ENCODE measurements around the gene TTPAL.
A peak's percentile ranks its signal among the peaks of the same experiment; 100 is the strongest.

The TTPAL gene

DNA sequence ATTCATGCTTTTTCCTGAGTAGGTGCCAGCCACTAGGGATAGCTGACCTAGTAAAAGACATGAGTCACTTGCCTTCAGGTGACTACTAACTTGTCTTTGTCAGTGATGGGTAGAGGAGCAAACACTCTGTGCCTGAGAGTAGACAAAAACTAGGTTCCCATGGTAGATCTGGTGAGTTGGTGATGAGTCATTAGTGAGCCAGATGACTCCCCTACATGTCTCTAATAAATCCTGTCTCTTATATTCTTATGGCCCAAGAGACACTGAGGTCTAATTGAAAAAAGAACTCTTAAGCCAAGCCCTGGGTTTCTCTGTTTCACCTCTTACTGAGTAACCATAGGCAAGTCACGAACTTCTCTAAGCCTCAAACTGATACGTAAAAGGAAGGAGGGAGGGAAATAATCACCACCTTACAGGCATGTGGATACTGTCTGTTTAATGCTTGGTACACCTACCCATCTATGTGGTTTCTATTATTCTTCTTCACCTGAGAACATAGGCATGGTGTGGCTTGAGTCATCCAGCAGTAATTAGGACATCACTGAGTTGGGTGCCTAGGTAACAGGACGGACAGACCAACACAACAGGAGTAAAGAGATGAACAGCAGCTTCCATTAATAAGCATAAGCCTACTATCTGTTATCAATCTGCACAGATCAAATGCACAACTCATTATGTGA, 20.3 kb downstream of the TTPAL start:
- no peak for DNase-seq (ENCODE audit: low read depth, low spot score)

DNA sequence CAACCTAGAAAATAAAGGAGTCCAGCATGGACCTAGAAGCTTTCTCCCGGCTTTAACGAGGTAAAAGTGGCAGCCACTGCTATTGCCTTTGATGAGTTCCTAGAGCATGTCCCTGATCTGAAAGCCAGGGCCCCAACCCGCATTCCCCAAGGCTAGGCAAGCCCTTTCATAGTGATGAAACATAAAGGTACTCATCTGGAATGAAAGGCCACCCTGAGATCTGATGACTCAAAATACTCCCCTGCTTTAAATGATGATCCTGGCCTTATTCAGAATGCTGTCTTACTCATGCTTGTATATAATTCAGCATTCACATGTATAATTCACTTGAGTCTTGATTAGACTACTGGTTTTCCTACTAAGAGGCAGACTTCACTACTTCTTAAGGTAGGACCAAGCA, 21.3 kb downstream of the TTPAL start:
- DNase-seq (ENCODE audit: low read depth, low spot score) = no peak

DNA sequence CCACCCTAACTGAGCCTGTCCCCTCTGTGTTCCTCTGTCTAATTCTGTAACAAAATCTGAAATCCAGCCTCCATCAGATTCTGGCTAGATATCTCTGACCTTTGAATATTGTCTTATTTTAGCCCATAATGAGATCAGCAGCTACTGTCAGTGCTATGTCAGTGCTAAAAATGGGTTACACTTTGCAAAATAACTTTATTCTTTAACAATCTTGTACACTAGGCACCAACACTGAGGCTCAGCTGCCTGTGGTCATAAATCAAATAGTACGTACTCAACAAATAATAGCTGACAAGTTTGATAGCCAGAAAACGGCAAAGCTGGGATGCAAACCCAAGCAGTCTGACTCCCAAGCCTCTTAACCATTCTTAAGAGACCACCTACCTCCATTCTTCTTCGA, 22.1 kb downstream of the TTPAL start:
- DNase-seq (ENCODE audit: low read depth, low spot score) = no peak

DNA sequence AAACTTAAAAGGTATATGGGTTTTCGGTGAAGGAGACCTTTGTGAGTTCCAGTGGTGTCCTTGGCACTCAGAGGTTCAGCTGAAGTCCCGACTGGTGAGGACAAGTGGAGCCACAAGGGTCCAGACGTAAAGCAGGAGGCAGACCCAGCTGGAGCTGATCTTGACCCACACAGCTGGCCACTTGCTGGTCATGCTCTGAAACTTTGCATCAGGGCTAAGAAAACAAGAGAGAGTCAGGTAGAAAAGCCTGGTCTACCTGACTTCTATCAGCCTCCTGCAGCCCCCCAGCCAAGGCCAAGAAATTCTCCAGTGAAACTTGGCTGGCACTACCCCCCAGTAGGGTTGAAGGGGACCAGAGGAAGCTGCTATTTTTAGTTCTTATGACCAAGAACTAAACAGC, 24.5 kb downstream of the TTPAL start:
- DNase-seq (ENCODE audit: low read depth, low spot score) = no peak

DNA sequence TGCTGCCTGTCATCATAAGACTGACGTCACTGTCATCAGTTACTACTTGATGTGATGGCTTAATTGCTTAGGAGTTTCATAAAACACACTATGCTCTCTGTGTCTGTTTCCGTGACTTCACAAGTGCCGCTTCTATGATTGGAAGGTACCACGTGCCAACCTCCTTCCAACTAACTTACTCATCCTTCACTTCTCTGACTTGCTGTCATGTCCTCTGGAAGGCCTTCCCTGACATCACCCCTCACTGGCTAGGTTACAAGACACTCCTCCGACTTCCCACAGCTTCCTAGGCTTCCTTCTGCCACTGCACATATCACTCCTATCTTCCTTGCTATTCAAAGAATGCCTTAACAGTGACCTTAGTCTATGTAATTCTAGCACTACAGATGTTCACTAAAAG, 25.8 kb downstream of the TTPAL start:
- no peak for DNase-seq (ENCODE audit: low read depth, low spot score)

DNA sequence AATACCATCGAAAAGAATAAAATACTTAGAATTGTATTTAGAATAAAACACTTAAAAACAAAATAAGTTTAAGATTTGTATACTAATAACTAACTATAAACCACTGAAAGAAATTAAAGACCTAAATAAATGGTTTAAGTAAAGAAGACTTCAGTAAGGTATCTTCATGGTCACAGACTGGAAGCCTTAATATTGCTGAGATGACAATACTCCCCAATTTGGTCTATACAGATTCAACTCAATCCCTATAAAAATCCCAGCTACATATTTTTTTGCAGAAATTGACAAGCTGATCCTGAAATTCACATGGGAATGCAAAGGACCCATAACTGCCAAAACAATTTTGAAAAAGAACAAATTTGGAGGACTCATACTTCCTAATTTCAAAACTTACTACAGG, 27.3 kb downstream of the TTPAL start:
- DNase-seq (ENCODE audit: low read depth, low spot score) = no peak

DNA sequence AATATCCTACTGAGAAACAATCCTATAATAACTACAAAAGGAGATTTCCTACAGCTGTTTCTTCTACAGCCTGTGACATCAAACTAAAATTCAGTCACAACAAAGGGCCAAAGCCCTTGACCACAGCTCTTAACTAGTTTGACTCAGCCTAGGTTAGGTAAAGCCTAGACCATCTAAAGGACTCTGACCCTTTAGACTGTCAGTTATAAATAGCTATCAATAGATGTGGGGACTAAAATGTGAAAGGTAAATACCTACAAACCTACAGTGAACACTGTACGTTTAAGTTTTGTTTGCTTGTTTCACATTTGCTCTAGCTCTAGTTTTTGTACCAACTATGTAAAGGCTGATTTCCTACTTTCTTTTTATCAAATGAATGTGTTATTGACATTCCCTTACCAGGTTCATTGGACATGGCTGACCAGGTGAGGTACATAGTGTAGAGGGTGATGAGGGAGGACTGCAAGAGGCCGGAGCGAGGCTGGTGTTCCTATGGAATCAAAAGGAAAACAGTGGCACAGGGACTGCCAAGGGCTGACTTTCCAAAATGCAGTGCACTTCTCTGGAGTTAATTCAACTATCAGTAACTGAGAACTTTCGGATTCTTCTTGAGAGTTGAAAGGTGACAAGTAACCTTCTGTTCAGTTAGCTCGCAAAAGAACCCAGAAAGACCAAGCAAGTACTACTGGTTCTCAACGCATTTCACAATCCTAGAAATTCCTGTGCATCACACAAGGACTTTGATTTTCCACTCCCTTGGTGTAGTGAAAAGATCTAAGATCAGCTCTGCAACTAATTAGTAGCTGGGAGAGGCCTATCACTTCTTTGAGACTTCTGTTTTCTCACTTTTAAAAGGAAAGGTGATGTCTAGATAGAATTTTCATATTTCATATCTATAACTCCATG, 29.0 kb downstream of the TTPAL start:
- no peak for DNase-seq (ENCODE audit: low read depth, low spot score)

DNA sequence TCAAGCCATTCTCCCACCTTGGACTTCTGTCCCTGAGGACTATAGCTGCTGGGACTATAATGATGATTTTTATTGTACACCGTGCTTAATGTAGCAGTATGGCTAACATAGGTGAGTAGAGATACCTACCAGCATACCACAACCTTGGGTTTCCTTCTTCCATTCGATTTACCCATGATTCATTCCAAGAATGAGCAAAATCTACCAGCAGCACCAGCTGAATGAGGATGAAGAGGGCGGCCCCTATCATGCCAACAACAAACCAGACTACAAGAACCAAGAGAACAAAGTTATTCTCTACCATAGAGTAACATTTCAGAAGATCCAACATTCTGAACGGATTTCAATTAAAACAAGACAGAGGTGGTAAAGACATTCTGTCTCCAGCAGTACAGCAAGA, 34.1 kb downstream of the TTPAL start:
- no peak for DNase-seq (ENCODE audit: low read depth, low spot score)

DNA sequence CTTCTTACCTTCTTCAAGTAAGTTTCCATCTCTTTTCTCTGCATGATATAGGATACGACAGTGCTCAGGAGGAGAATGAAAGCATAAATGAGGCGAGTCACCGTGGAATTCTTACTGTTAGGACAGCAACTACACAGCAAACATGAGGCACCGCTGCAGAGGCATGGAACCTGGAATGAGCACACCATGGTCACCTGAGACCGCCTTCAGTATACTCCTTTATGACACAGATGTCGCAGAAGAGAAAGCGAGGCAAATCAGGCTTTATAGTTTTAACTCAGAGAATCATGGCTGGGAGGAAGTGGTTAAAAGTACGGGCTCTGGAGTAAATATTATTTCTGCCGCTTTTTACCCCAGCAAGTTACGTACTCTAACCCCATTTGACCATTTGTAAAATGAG, 38.2 kb downstream of the TTPAL start:
- no peak for DNase-seq (ENCODE audit: low read depth, low spot score)

DNA sequence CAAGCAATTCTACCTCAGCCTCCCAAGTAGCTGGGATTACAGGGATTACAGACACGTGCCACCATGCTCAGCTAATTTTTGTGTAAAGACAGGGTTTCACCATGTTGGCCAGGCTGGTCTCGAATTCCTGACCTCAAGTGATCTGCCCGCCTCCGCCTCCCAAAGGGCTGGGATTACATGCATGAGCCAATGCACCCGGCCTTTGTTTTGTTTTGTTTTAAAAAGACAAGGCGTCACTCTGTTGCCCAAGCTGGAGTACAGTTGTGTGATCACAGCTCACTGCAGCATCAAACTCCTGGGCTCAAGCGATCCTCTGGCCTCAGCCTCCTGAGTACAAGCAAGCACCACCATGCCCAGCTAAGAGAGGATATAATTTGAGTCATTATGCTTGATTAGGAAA, 40.8 kb downstream of the TTPAL start:
- DNase-seq (ENCODE audit: low read depth, low spot score) = no peak

DNA sequence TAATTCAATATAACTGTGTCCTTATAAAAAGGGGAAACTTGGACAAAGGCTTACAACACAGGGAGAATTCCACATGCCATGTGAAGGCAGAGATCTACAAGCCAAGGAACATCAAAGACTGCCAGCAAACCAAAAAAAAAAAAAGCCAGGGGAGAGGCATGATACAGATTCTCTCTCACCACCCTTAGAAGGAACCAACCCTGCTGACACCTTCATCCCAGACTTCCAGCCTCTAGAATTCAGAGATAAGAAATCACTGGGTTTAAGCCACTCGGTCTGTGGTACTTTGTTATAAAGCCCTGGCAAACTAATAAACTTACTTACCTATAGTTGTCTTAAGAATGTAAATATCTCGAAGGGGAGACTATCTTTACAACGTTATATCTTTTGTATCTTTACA, 41.8 kb downstream of the TTPAL start:
- DNase-seq (ENCODE audit: low read depth, low spot score) = no peak

DNA sequence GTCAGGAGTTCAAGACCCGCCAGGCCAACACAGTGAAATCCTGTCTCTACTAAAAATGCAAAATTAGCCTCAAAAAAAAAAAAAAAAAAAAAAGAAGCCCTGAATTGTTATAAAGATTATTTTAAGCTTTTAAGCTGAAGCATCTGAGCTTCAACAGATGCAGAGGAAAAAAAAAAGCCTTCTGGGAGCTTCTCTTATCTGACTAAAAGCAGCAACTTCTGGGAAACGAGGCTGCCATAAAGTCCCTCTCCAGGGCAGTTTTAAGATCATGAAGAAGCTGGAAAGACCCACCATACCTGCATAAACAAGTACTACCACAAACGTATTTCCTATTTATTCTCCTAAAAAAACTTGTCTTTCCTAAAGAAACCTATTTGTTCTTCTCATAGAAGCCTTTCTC, 42.6 kb downstream of the TTPAL start:
- DNase-seq (ENCODE audit: low read depth, low spot score) = no peak

DNA sequence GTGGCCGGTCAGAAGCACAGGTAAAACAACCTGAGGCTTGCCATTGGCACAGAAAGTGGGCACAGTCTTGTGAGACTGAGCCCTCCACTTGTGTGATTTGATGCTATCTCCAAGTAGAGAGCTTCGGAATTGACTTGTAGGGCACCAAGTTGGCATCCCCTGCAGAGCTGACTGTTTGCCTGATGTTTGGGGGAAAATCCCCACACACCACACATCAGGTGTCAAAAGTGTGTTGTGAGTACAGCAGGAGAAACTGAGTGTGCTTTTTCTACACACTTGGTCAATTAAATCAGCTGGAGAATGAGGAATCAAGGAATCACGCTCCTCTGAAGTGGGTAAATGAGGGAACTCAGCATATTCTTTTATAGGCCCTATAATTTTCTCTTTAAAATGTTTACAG, 45.2 kb downstream of the TTPAL start:
- DNase-seq (ENCODE audit: low read depth, low spot score) = no peak

DNA sequence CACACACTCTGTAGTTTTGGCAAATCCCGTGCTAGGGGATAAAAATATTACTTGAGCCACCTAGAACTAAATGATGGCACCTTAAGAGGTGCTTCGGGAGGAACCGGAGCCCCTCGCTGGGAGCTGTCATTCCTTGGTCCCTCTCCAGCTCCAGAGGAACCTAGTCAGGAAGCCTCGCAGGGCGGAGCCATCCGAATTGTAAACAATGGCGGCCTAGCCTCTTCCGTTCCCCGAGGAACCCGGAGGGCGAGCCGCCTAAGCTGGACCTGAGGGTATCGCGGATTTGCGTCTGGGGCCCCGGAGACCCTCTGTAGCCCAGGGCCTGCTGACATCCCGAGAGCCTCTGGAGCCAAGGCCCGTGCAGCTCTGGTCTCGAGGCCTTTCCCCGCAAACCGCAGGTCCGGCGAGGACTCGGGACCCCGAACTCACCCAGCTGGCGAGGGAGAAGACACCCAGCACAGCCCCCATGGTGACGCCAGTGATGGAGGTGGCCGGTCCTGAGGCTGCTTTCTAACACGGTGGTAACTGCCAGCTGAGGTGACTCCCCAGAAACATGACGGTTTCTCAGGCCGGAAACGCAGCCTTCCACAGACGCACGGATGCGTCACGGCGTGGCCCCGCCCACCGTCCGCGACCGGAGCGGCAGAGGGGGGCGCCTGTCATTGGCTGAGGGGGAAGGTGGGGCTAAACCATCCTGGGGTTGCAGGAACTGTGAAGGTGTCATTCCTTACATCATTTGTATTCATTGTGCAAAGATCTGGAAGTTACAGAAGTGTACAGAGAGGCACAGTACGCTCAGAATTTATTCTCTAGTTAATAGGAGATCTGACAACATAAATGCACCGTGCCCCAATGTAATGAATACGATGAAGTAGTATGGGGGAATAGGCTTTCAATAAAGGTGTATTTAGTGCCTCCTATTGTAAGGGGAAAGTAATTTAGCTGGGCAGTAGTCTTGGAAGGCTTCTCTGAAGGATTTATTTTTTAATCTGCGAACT, 46.1 kb downstream of the TTPAL start, which contains the start of gene SERINC3:
TSS of gene SERINC3 (minus strand) at position 587 of the 998 bp plus-strand sequence. CDS start at position 468, 119 bp downstream.
- peak; percentile 95 for DNase-seq (ENCODE audit: low read depth, low spot score)

DNA sequence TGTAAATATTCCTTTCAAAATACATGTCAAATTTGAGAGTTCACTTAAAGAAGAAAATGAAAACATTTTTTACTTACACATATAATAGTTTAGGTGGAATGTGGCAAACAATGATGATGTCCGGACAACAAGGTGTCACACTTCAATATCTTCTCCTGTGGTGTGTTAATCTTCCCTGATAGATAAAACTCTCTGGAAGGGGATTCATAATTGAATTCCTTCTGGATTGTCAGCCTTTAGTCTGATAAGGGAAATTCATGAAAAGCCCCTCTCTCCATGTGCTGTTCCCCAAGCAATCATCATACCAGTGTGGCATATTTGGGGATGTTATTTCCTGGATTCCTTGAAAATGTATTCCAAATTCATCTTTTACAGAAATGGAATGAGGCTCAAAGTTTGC, 47.2 kb downstream of the TTPAL start:
- no peak for DNase-seq (ENCODE audit: low read depth, low spot score)

DNA sequence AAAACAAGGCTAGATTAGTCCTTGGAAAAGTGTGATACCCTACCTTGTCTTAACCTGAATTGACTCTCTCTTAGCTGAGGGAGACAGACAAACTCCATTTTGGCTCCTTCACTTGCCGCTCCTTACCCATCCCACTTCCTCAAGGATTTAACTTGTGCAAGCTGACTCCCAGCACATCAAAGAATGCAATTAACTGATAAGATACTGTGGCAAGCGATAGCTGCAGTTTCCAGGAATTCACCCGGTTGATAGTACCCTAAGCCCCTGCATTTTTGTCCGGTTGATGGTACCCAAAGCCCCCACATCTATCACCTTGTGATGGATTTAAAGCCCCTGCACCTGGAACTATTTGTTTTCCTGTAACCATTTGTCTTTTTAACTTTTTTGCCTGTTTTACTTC, 48.1 kb downstream of the TTPAL start:
- no peak for DNase-seq (ENCODE audit: low read depth, low spot score)

DNA sequence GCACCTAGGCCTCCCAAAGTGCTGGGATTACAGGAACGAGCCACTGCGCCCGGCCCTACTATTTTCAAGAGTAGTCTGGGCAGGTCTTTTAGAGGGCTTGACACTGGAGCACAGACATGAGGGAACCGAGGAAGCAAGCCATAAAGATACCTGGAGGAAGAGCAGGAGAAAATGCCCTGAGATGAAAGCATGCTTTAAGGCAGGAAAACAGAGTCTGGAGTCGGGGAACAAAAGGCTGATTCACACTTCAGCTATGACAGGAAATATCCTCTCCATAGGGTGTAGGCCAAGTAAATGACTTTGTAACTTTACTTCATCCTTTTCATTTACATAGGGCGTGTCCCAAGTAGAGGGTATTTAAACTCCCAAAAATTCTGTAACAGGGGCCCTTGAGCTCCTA, 50.5 kb downstream of the TTPAL start:
- DNase-seq (ENCODE audit: low read depth, low spot score) = no peak

DNA sequence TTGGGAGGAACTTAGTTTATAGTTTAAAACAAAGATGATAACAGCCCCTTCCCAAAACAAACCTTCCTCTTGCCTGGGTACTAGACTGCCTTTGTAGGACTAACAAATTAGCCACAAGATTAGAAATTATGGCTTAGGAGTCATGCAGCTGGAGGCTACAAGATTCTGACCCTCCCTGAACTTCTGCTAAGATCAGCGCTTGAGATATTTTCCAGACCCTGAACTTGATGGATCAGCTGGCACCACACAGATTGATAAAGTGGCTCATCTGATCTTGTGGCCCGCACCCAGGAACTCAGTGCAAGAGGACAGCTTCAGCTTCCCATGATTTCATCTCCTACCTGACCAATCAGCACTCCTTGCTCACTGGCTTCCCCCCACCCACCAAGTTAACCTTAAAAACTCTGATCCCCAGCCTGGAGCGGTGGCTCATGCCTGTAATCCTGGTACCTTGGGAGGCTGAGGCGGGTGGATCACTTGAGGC, 52.1 kb downstream of the TTPAL start:
- DNase-seq (ENCODE audit: low read depth, low spot score) = no peak

DNA sequence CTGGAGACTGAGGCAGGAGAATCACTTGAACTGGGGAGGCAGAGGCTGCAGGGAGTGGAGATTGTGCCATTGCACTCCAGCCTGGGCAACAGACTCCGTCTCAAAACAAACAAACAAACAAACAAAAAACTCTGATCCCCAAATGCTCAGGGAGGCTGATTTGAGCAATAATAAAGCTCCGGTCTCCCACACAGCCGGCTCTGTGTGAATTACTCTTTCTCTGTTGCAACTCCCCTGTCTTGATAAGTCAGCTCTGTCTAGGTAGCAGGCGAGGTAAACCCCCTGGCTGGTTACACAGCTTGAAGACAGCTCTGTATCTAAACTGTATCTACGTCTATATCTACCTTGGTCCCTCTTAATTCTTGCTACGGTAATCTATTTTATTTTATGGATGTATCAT, 52.6 kb downstream of the TTPAL start:
- no peak for DNase-seq (ENCODE audit: low read depth, low spot score)

DNA sequence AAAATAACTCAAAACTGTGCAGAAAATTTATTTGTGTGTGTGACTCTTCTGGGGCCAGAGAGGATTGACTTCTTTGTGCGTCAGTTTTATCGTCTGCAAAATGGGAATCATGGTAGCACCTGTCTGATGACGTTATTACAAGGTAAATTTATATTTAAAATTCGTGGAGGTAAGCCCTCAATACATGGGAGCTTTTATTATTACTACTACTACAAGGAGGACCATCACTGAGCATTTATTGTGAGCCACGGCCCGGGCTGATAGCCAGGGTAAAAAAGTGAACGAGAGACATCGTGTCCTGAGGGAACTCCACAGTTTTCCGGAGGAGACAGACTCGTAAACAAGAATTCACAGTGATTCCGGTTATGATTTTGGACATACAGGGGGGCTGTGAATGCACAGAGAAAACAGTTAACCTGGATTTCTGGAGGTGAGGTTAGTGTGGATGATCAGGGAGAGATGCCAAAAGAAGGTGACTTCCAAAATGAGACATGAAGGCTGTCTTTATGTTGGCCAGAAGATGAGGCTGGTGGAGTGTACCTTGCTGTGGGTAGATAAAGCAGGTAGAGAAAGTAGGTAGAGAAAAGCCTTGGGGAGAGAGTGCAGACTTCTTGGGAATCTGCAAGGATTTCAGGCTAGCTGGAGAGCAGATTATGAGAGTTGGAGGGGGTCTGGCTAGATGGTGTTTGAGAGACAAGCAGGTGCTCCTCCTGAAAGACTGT, 56.7 kb downstream of the TTPAL start:
- no peak for DNase-seq (ENCODE audit: low read depth, low spot score)

DNA sequence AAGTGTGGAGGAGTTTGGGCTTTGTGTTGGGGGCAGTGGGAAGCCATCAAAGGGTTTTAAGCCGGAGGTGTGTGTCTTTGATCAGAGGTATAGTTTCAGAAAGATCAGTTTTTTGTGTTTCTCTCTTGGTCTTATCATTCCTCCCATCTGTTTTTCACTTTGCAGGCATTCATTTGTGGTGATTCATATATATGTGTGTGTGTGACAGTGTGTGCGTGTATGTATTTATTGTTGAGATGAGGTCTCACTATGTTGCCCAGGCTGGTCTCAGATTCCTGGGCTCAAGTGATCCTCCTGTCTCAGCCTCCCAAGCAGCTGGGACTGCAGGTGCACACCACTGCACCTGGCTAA, 57.3 kb downstream of the TTPAL start:
- DNase-seq (ENCODE audit: low read depth, low spot score) = no peak

Data from activated CD4-positive, CD25-positive, alpha-beta regulatory T cell treated with anti-CD3 and anti-CD28 coated beads, Interleukin-2, amount 50 U/mL, for 16 hours (primary cell).